Lower lobe of right lung (tissue), 2 donors: ENCODE results near the gene FAM120B. TPM values are rescaled to one million over a fixed set of nuclear protein-coding genes. Genes with fewer than 3 reads are reported as not detected.

Experiments
- ATAC-seq, 2 donors: fragments of 200-7000 bp; cut with Tn5 transposase; one replicate each; pipeline ENCODE4 v1.9.1; 2020 to 2022; ENCODE audit warnings: mild to moderate bottlenecking in 2 of 2, moderate library complexity in 2 of 2
- DNase-seq: peaks from one replicate; pipeline ENCODE4 v3.0.0-alpha.2; 2020
- H3K27ac ChIP-seq: fragments of 200-600 bp; one replicate; pipeline ENCODE4 v1.8.0; 2022
- H3K27me3 ChIP-seq: fragments of 200-600 bp; one replicate; pipeline ENCODE4 v1.8.0; 2022; ENCODE audit warnings: low read depth
- H3K36me3 ChIP-seq: fragments of 200-600 bp; one replicate; pipeline ENCODE4 v1.8.0; 2022; ENCODE audit warnings: mild to moderate bottlenecking
- H3K4me1 ChIP-seq: fragments of 200-600 bp; one replicate; pipeline ENCODE4 v1.8.0; 2022
- H3K4me3 ChIP-seq: fragments of 200-600 bp; one replicate; pipeline ENCODE4 v1.8.0; 2022; ENCODE audit warnings: mild to moderate bottlenecking
- H3K9me3 ChIP-seq: fragments of 200-600 bp; one replicate; pipeline ENCODE4 v1.8.0; 2022
- intact Hi-C: fragments of 100-400 bp; cut with DNase I; formaldehyde crosslinking; loops from one replicate; pipeline ENCODE4 v1.11.0; 2022
- total RNA-seq: library from RNA; stranded (reverse); fragmentation: NEBNext Ultra II Directional; extraction: Animal tissue kit (Norgen Biotek cat#: 25700); gene quantifications from one replicate; pipeline ENCODE4 v1.2.1, GENCODE V29; 2021
- TF ChIP-seq, protein P1 (sequence below): fragments of 200-600 bp; IDR thresholded peaks from one replicate; pipeline ENCODE4 v1.8.0; 2022; ENCODE audit warnings: antibody characterized with exemption, mild to moderate bottlenecking
- donor health status: DM: no; HTN: yes; CAD: no; lungs with severe emphysema.

The FAM120B gene
- total RNA-seq, 1 donor from 2014 or later: 29.0 TPM

DNA sequence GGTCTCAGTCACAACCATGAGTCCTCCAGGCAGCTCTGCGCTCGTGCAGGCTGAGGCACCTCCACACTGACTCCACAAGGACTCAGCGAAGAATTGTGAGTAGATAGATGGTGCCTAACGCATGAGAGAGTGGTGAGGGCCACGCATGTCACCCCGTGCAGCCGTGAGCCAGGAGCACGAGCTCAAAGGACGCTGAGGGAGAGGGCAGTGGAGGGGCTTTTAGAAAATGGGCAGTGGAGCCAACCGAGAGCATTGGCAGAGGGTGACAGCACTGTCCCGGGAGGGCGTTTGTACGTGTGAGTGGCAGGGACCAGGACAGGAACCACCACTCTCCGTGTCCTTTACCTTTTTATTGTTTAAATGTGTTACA lies 141.0 kb downstream of the FAM120B start:
- intact Hi-C loops: no loop called here
- DNase-seq (no peak), ATAC-seq (no peak)

DNA sequence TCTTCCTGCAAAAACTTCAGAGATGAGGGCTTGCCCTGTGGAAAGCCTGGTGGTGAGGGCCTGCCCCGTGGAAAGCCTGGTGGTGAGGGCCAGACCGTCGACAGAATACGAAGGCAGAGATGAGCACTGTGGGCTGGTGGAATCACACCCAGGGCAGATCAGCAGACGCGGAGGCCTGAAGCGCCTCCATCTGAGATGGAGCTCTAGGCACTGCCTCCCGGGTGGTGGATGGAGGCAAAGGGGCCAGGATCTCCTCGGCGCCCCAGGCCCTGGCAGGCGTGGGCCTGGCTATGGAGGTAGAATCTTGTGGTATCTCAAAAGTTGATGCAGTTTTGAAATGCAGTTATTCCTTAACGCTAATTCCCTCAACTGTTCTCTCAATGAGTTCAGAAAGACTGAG lies 141.8 kb downstream of the FAM120B start:
- H3K4me3 ChIP-seq: no peak overlapping the region
- DNase-seq (no peak), ATAC-seq (no peak)
- H3K27me3 ChIP-seq: no peaks in the 10 kb centered on the region
- no peaks in the 10 kb centered on the region for H3K36me3 ChIP-seq
- H3K4me1 ChIP-seq: no peaks in the 10 kb centered on the region
- H3K27ac ChIP-seq: no peak overlapping the region
- TF ChIP-seq, protein P1, sequence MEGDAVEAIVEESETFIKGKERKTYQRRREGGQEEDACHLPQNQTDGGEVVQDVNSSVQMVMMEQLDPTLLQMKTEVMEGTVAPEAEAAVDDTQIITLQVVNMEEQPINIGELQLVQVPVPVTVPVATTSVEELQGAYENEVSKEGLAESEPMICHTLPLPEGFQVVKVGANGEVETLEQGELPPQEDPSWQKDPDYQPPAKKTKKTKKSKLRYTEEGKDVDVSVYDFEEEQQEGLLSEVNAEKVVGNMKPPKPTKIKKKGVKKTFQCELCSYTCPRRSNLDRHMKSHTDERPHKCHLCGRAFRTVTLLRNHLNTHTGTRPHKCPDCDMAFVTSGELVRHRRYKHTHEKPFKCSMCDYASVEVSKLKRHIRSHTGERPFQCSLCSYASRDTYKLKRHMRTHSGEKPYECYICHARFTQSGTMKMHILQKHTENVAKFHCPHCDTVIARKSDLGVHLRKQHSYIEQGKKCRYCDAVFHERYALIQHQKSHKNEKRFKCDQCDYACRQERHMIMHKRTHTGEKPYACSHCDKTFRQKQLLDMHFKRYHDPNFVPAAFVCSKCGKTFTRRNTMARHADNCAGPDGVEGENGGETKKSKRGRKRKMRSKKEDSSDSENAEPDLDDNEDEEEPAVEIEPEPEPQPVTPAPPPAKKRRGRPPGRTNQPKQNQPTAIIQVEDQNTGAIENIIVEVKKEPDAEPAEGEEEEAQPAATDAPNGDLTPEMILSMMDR: no peak
- intact Hi-C loops: no loop called here
- no peaks in the 10 kb centered on the region for H3K9me3 ChIP-seq

More for the DNA sequence above, 141.0 kb downstream of the FAM120B start:
- TF ChIP-seq, protein P1: no peak
- H3K27ac ChIP-seq: no peak overlapping the region
- H3K4me1 ChIP-seq: no peaks in the 10 kb centered on the region
- H3K4me3 ChIP-seq: no peak overlapping the region
- no peaks in the 10 kb centered on the region for H3K9me3 ChIP-seq
- H3K36me3 ChIP-seq: no peaks in the 10 kb centered on the region
- H3K27me3 ChIP-seq: no peaks in the 10 kb centered on the region

DNA sequence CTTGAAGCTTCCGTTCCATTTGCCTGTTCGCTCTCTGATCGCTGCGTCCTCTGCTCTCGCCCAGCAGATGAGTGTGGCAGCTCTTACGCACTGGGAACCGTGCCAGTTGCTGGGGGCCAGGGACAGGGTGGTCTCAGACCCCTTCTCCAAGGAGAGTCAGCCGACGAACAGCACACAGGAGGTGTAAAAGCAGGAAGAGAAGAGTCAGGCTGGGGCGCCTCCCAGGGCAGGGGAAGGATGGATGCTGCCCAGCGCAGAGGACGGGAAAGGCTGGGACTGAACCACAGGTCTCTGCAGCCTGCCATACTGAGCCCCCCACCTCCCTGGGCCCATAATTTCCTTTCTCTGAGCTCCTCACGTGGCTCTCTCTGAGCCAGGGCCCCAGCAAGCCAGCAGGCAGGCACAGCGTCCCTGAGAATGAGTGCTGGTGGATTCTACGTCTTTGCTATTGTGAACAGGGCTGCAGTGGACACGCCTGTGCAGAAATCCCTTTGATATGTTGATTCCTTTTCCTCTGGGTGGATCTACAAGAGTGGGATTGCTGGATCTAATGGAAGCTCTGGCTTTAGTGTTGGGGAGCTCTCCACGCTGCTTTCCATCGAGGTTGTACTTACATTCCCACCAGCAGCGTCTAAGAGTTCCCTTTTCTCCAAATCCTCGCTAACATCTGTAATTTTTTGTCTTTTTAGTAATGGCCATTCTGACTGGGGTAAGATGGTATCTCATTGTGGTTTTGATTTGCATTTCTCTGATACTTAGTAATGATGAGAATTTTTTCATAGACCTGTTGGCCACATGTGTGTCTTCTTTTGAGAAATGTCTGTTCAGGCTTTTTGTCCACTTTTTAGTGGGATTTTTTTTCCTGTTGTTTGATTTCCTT lies 142.4 kb downstream of the FAM120B start:
- ATAC-seq (no peak), DNase-seq (no peak)
- Histone ChIP-seq H3K4me1 (no peaks in the 10 kb centered on the region), H3K36me3 (no peaks in the 10 kb centered on the region), H3K9me3 (no peaks in the 10 kb centered on the region), H3K4me3 (no peak overlapping the region), H3K27me3 (no peaks in the 10 kb centered on the region), H3K27ac (no peak overlapping the region)
- TF ChIP-seq, protein P1: no peak
- intact Hi-C loops: no loop called here

DNA sequence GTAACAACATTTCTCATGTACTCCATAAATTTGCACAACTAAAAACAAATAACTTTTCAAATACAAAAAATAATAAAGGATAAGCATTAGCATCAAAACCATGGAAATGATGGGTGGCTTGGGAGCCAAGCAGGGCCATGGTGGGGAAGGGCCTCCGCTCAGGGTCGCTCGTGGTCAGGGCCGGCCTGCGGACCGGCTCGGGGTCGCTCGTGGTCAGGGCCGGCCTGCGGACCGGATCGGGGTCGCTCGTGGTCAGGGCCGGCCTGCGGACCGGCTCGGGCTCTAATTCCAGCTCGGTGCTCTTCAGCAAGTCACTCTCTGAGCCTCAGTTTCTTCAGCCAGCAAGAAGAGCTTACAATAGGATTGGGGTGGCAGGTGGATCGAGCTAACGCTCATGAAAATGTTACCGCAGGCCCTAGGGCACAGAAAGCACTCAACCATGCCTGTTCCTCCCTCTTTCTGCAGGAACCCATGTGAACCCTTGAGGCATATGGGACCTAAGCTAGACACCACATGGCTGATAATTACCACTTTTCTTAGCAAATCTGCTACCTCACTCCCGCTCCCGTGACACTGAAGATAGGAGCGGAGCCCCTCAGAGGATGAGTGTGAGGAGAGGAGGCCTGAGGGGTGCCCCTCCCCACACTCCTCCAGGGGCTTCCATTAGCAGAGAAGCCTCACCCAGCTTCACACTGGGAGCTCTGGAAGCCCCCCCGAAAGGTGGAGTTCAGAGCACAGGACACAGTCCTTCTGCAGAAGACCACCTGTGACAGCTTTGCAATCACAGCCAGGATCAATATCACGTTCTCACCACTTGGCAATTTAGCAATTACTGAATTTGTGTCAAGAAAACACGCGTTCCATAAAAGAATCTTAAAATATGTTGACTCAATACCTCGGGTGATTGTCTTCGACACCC lies 143.5 kb downstream of the FAM120B start:
- Histone ChIP-seq H3K9me3 (no peaks in the 10 kb centered on the region), H3K27ac (no peak overlapping the region), H3K4me1 (no peaks in the 10 kb centered on the region), H3K4me3 (no peak overlapping the region), H3K36me3 (no peaks in the 10 kb centered on the region), H3K27me3 (no peaks in the 10 kb centered on the region)
- ATAC-seq (peak; percentile 56 to 71), DNase-seq (no peak)
- TF ChIP-seq, protein P1: no peak
- intact Hi-C loops: no loop called here

DNA sequence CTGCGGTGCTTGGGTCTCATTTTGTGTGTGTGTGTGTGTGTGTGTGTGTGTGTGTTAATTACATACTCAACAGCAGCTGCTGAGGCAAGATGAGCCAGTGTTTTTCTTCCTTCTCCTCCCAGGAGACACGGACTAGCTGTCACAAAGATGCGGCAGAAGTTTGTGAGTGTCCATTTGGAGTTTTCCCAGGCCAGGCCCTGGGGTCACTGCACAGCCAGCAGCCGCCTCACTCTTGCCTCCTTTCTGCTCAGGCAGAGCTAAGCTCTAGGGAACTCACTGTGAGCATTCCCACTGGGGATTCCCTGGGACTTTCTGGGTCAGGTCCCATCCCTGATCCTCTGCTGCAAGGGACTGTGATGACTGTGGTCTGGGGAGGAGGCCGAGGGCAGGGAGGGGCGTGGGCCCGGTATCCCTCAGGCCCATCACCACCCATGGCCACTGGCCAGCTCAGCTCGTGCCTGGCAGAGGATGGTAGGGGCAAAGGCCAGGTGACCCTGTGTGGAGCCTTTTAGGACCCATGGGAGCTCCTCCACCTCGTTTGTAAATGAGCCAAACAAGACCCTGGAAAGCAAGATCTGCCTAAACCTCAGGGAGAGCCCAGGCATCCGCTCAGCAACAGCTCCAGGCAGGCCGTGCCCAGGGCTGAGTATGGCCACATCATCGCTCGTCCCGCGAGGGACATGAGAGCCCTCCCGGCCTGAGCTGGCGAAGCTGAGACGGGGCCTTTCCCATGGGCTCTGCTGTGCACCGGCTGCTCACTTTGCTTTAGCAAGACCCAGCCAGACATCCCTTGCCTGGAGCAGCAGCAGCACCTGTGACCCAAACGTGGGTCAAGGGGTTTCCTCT lies 144.6 kb downstream of the FAM120B start:
- Histone ChIP-seq H3K4me3 (no peak overlapping the region), H3K27ac (no peak overlapping the region), H3K27me3 (no peaks in the 10 kb centered on the region), H3K4me1 (no peaks in the 10 kb centered on the region), H3K36me3 (no peaks in the 10 kb centered on the region), H3K9me3 (no peaks in the 10 kb centered on the region)
- TF ChIP-seq, protein P1: no peak
- ATAC-seq (no peak), DNase-seq (no peak)
- intact Hi-C loops: no loop called here
